ENCODE data around the gene PTPRG. TPM values are rescaled to one million over a fixed set of nuclear protein-coding genes. Genes with fewer than 3 reads are reported as not detected.

PTPRG gene
- polyA plus RNA-seq, 3 donors = not detected

- WGBS (ENCODE audit: insufficient coverage) = no CpG with 5 or more reads among the region's 3 CpGs
- H3K4me1 ChIP-seq (ENCODE audit: control insufficient read depth in 1 of 2, insufficient read depth in 2 of 2, low read length in 2 of 2) = no peaks in the 10 kb centered on the region
- no peaks in the 10 kb centered on the region for H3K79me2 ChIP-seq (ENCODE audit: insufficient read depth, low read length)
- DNase-seq = no peak
- H3K9ac ChIP-seq (ENCODE audit: insufficient read depth, low read length, poor library complexity, severe bottlenecking) = no peak overlapping the region
- TF ChIP-seq, protein P1, sequence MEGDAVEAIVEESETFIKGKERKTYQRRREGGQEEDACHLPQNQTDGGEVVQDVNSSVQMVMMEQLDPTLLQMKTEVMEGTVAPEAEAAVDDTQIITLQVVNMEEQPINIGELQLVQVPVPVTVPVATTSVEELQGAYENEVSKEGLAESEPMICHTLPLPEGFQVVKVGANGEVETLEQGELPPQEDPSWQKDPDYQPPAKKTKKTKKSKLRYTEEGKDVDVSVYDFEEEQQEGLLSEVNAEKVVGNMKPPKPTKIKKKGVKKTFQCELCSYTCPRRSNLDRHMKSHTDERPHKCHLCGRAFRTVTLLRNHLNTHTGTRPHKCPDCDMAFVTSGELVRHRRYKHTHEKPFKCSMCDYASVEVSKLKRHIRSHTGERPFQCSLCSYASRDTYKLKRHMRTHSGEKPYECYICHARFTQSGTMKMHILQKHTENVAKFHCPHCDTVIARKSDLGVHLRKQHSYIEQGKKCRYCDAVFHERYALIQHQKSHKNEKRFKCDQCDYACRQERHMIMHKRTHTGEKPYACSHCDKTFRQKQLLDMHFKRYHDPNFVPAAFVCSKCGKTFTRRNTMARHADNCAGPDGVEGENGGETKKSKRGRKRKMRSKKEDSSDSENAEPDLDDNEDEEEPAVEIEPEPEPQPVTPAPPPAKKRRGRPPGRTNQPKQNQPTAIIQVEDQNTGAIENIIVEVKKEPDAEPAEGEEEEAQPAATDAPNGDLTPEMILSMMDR (IDR thresholded peaks at IDR 0.05) = no peak
- H3K27ac ChIP-seq (ENCODE audit: low read depth in 1 of 2, low read length in 2 of 2) = no peak overlapping the region
- H3K27ac Mint-ChIP-seq = no peak overlapping the region
- H3K9me3 ChIP-seq (replicated peaks in 1 of 2; ENCODE audit: control insufficient read depth in 1 of 2, insufficient read depth in 1 of 2, low read length in 2 of 2) = peaks cover 4 to 5% of the 10 kb centered on the region in 2 donors
- peaks cover 0 to 17% (median 7%) of the 10 kb centered on the region in 7 donors for H3K9me3 Mint-ChIP-seq
- no peak overlapping the region for H3K4me3 ChIP-seq (replicated peaks in 1 of 3; ENCODE audit: low read depth in 2 of 3, low read length in 3 of 3)
- no peaks in the 10 kb centered on the region for H3K4me1 Mint-ChIP-seq
- peaks cover 0 to 2% (median 0%) of the 10 kb centered on the region in 3 donors for H3K27me3 Mint-ChIP-seq (ENCODE audit: low read depth in 3 of 3)
- no peak overlapping the region for H3K4me3 Mint-ChIP-seq
- H3K4me2 ChIP-seq (replicated peaks; ENCODE audit: extremely low read depth, low read length, poor library complexity, severe bottlenecking) = no peak overlapping the region
- no peak overlapping the region for H2AFZ ChIP-seq (ENCODE audit: insufficient read depth, low read depth, low read length, poor library complexity, severe bottlenecking)
- H4K20me1 ChIP-seq (ENCODE audit: insufficient read depth, low read length) = no peaks in the 10 kb centered on the region
- intact Hi-C loops (cut with micrococcal nuclease) = no loop called here
- H3K36me3 Mint-ChIP-seq = no peaks in the 10 kb centered on the region
- H3K27me3 ChIP-seq (ENCODE audit: control insufficient read depth in 2 of 2, insufficient read depth in 2 of 2, low read length in 2 of 2) = no peaks in the 10 kb centered on the region
- H3K36me3 ChIP-seq (replicated peaks in 1 of 2; ENCODE audit: control insufficient read depth in 1 of 2, insufficient read depth in 2 of 2, low read length in 2 of 2) = no peaks in the 10 kb centered on the region
These were observed 107.8 kb downstream of the PTPRG start for GRCh38 chr3:61669203-61669602.

DNA sequence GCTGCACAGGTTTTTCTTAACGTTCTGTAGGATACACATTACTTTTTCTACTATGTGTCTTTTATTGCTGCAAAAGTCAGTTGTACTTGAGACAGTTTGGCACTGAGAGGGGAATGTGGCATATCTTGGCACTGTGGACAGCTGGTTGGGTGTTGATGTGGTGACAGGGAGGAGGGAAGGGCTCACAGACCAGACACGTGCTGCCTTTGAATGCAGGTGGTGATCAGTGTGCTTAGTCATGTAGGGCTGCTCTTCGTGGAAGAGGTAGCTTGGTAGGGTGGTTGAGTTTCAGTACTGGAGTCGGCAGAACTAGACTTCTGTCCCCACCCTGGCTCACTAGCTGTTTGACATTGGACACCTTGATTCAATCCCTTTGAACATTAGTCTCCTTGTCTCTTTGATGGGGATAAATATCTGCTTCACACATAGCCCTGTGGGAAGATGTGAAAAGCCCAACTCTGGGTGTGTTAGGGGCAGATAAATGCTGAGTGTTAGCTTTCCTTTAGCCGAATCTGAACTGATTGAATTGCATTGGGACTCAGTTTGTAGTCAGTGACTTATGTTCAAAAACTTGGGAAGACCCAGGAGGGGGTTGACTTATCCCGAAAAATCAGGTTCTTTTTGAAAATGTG lies 108.4 kb downstream of the PTPRG start:
- H3K79me2 ChIP-seq (ENCODE audit: insufficient read depth, low read length) = no peaks in the 10 kb centered on the region
- Mint-ChIP-seq H3K4me1 (no peaks in the 10 kb centered on the region), H3K36me3 (no peaks in the 10 kb centered on the region), H3K9me3 (peaks cover 0 to 17% (median 7%) of the 10 kb centered on the region in 7 donors), H3K4me3 (no peak overlapping the region), H3K27ac (no peak overlapping the region), H3K27me3 (ENCODE audit: low read depth in 3 of 3) (peaks cover 0 to 2% (median 0%) of the 10 kb centered on the region in 3 donors)
- peaks cover 4 to 5% of the 10 kb centered on the region in 2 donors for H3K9me3 ChIP-seq (replicated peaks in 1 of 2; ENCODE audit: control insufficient read depth in 1 of 2, insufficient read depth in 1 of 2, low read length in 2 of 2)
- TF ChIP-seq, protein P1 (IDR thresholded peaks at IDR 0.05) = no peak
- no peak for DNase-seq
- H4K20me1 ChIP-seq (ENCODE audit: insufficient read depth, low read length) = no peaks in the 10 kb centered on the region
- no peak overlapping the region for H3K9ac ChIP-seq (ENCODE audit: insufficient read depth, low read length, poor library complexity, severe bottlenecking)
- no peaks in the 10 kb centered on the region for H3K36me3 ChIP-seq (replicated peaks in 1 of 2; ENCODE audit: control insufficient read depth in 1 of 2, insufficient read depth in 2 of 2, low read length in 2 of 2)
- H3K4me2 ChIP-seq (replicated peaks; ENCODE audit: extremely low read depth, low read length, poor library complexity, severe bottlenecking) = no peak overlapping the region
- H3K27me3 ChIP-seq (ENCODE audit: control insufficient read depth in 2 of 2, insufficient read depth in 2 of 2, low read length in 2 of 2) = no peaks in the 10 kb centered on the region
- H3K4me3 ChIP-seq (replicated peaks in 1 of 3; ENCODE audit: low read depth in 2 of 3, low read length in 3 of 3) = no peak overlapping the region
- no peak overlapping the region for H2AFZ ChIP-seq (ENCODE audit: insufficient read depth, low read depth, low read length, poor library complexity, severe bottlenecking)
- H3K27ac ChIP-seq (ENCODE audit: low read depth in 1 of 2, low read length in 2 of 2) = no peak overlapping the region
- H3K4me1 ChIP-seq (ENCODE audit: control insufficient read depth in 1 of 2, insufficient read depth in 2 of 2, low read length in 2 of 2) = no peaks in the 10 kb centered on the region
- intact Hi-C loops (cut with micrococcal nuclease) = no loop called here
- WGBS (ENCODE audit: insufficient coverage) = 67% methylated on average over 3 of the region's 6 CpGs
